COLO668 (cell line): Measurements from ENCODE around the gene PEX10.

Source experiments
- DNase-seq: peaks from one replicate; lab custom pipeline; 2025; ENCODE audit not compliant: unreplicated experiment; lab: John Stamatoyannopoulos, UW

PEX10 gene

GRCh38 chr1:2376931-2377672, 35.3 kb downstream of the PEX10 start:
- no peak for DNase-seq

GRCh38 chr1:2376261-2376741, 36.1 kb downstream of the PEX10 start:
- DNase-seq: no peak

GRCh38 chr1:2375923-2376260, 36.5 kb downstream of the PEX10 start:
- no peak for DNase-seq

GRCh38 chr1:2375246-2375922, 37.0 kb downstream of the PEX10 start:
- no peak for DNase-seq

- no peak for DNase-seq
These were observed 37.9 kb downstream of the PEX10 start for GRCh38 chr1:2374252-2375155.

GRCh38 chr1:2373551-2374251, 38.7 kb downstream of the PEX10 start:
- DNase-seq: no peak

- no peak for DNase-seq
These were observed 39.5 kb downstream of the PEX10 start for GRCh38 chr1:2372551-2373490.

- no peak for DNase-seq
These were observed 44.2 kb downstream of the PEX10 start for GRCh38 chr1:2368053-2368744.

GRCh38 chr1:2363847-2364513, 48.4 kb downstream of the PEX10 start:
- DNase-seq: no peak

GRCh38 chr1:2360588-2361364, 51.6 kb downstream of the PEX10 start:
- DNase-seq: no peak

- no peak for DNase-seq
These were observed 53.4 kb downstream of the PEX10 start for GRCh38 chr1:2358651-2359640.

GRCh38 chr1:2358072-2358471, 54.3 kb downstream of the PEX10 start:
- DNase-seq: no peak

- DNase-seq: no peak
These were observed 55.2 kb downstream of the PEX10 start for GRCh38 chr1:2356911-2357845.

GRCh38 chr1:2356401-2356800, 56.0 kb downstream of the PEX10 start:
- DNase-seq: no peak

GRCh38 chr1:2355373-2356261, 56.7 kb downstream of the PEX10 start:
- no peak for DNase-seq
